HG03045 (cell line): ENCODE measurements around the gene MINK1.

Experiments used
- ATAC-seq: cut with Tn5 transposase; IDR thresholded peaks from one replicate; pipeline ENCODE4 v1.9.1; 2021; ENCODE audit warnings: mild to moderate bottlenecking, moderate library complexity; ENCODE audit not compliant: unreplicated experiment

The MINK1 gene

GRCh38 chr17:4833178-4833940 is at the start of gene MINK1:
TSS of gene MINK1 (plus strand) at chr17:4833340. CDS start at chr17:4833584, 244 bp downstream.
- peak; percentile 91 for ATAC-seq

- no peak for ATAC-seq
These were observed 47.6 kb upstream of the MINK1 start for GRCh38 chr17:4785311-4786105.

- no peak for ATAC-seq
These were observed 47.0 kb upstream of the MINK1 start, which contains the start of gene VMO1 for GRCh38 chr17:4786106-4786511. TSS of gene VMO1 (minus strand) at chr17:4786364. CDS start at chr17:4786352, 12 bp downstream.

GRCh38 chr17:4786516-4786915 is 46.6 kb upstream of the MINK1 start:
- ATAC-seq: no peak

GRCh38 chr17:4788159-4788806 is 44.9 kb upstream of the MINK1 start:
- no peak for ATAC-seq

- ATAC-seq: no peak
These were observed 44.1 kb upstream of the MINK1 start, which contains the start of gene GLTPD2 for GRCh38 chr17:4788807-4789700. TSS of gene GLTPD2 (plus strand) at chr17:4788964. CDS start at chr17:4789012, 48 bp downstream.

GRCh38 chr17:4789701-4789950 is 43.5 kb upstream of the MINK1 start:
- ATAC-seq: no peak

- ATAC-seq: peak; percentile 76
These were observed 43.0 kb upstream of the MINK1 start for GRCh38 chr17:4789951-4790704.

- no peak for ATAC-seq
These were observed 42.4 kb upstream of the MINK1 start for GRCh38 chr17:4790705-4791088.

GRCh38 chr17:4795168-4795567 is 38.0 kb upstream of the MINK1 start:
- ATAC-seq: no peak

- no peak for ATAC-seq
These were observed 36.6 kb upstream of the MINK1 start for GRCh38 chr17:4796552-4796920.

- ATAC-seq: no peak
These were observed 32.5 kb upstream of the MINK1 start for GRCh38 chr17:4800462-4801196.

GRCh38 chr17:4802228-4802627 is 30.9 kb upstream of the MINK1 start, which contains the start of gene C17orf114:
TSS of gene C17orf114 (minus strand) at chr17:4802328.
- no peak for ATAC-seq

GRCh38 chr17:4806456-4806776 is 26.7 kb upstream of the MINK1 start:
- ATAC-seq: no peak

GRCh38 chr17:4806777-4807604 is 26.1 kb upstream of the MINK1 start, which contains the start of gene PLD2:
TSS of gene PLD2 (plus strand) at chr17:4807152. CDS start at chr17:4807773, 621 bp downstream.
- peak; percentile 92 for ATAC-seq

- ATAC-seq: no peak
These were observed 25.3 kb upstream of the MINK1 start for GRCh38 chr17:4807605-4808377.

GRCh38 chr17:4808378-4808767 is 24.8 kb upstream of the MINK1 start:
- ATAC-seq: no peak
